ENCODE results near the gene MIGA1.
"Not testable (repeated sequence)": the region's sequence is repeated elsewhere in the genome, so short reads cannot be mapped to it uniquely, and the experiment has no call there.

Gene MIGA1

DNA sequence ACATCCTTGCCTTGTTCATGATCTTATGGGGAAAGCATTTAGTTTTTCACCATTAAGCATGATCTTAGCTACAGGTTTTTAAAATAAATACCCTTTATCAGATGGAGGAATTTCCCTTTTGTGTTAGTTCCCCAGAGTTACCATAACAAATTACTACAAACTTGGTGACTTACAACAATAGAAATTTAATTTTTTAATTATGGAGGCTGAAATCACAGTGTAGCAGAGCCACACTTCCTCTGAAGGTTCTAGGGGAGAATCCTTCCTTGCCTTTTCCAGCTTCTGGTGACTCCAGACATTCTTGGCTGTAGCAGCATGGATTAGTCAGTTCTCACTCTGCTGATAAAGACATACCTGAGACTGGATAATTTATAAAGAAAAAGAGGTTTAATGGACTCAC lies 18.5 kb downstream of the MIGA1 start:
- no peak for FAIRE-seq
- no peak for DNase-seq (ENCODE audit: low spot score)

DNA sequence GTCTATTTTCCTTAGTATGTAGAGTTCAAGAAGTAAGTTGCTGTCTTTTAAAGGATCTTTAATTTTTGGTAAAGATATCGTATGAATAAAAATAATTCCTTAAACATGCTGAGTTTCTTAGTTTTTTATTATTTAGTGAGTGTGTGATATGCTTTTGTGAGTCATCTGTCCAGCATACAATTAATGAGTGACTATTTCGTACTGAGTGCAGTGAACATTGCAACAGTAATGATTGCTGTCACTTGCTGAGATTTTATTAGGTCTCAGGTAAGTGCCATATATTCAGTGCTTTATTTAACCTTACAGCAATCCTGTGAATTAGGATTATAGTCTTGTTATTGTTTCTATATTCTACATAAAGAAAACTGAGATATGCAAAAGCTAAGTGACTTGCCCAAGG lies 22.6 kb downstream of the MIGA1 start:
- FAIRE-seq (no peak), DNase-seq (ENCODE audit: low spot score) (no peak)

DNA sequence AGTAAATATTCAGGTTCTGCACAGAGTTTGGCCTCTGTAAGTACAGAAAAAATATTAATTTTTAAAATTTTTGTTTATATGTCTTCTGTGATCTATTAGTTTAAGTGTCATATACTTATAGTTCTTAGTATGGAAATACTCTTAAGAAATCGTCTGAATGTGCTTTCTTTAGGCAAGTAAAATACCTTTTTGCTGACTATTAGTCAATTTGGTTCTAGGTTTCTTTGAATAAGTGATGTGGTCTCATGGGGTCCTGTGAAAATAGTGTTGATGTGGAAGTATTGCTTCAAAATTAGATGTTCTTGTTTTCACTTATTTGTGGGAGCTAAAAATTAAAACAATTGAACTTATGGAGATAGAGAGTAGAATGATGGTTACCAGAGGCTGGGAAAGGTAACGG lies 23.9 kb downstream of the MIGA1 start:
- FAIRE-seq (no peak), DNase-seq (ENCODE audit: low spot score) (no peak)

DNA sequence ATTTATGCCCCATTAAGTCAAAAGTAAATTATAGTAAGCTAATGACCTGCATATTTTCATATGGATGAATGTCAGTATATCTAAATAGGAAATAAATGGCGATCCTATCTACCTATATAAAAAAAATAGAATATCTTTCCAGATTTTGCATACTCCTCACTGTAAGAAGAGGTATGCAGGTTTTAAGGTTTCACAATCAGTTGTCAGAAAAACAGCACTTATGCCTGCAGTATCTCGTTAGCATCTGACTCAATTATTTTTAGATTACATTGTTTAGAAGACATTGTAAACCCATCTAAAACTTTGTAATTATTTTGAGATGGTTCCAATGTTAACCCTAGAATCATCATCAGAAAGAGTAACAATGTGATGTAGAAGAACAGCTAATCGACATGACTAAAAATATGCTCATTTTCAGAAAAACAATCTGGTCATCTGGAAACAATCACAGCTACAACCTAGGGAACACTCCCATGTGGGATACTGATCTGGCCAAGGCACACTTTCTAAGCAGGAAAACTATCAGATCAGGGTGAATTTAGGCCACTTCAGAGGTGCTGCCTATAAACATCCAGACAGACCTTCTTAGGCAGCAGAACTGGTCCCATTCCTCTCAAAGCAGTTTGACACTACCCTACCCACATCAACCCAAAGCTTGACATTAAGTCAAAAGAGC lies 30.5 kb downstream of the MIGA1 start:
- FAIRE-seq; DNase-seq (ENCODE audit: low spot score): not testable (repeated sequence)

DNA sequence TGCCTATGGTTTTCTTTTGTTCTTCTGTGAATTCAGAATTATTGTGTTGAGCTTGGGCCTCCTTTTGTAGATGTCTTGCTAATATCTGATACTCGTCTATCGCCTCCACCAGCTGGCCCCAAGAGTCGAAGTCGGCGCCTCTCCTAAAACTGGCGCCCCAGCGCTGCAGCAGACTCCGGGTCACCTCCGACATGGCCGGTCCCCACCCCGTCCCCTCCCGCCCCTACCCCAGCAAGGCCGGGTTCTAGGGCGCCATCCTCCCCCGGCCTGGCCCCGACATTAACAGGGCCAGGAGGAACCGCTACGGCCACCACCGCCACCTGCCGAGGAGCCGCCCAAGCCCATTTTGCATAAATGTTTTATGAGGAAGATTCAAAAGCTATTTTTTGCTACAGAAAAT lies 32.1 kb downstream of the MIGA1 start:
- DNase-seq (ENCODE audit: low spot score); FAIRE-seq: not testable (repeated sequence)

DNA sequence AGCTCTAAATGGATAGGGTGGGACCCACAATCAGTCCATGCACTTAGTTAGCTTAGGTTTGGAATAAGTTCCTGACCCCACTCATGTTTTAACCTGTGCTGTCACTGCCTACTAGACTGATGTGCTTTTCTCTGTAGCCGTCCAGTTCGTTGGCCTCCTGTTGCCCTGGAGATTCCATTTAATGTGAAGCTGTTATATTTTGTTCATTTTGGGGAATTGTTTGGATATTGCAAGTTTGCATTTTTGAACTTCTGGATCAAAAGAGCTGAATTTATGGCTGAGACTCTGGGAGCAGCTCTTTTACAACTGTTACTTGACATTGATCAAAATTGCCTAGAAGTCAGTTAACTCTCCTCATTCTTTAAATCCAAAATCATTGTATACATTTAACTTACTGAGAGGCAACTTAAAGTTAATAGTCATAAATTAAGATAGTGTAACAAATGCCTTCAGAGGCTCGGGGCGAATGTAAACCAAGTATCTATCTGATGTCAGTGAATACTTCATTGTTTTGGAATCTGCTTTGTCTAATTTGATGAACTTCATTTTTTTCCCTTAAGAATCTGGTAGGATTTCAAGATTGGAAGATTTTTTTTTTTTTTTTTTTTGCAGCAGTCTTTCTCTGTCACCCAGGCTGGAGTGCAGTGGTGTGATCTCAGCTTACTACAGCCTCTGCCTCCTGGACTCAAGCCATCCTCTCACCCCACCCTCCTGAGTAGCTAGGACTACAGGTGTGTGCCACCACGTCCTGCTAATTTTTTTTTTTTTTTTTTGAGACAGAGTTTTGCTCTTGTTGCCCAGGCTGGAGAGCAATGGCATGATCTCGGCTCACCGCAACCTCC lies 38.1 kb downstream of the MIGA1 start:
- no peak for FAIRE-seq

DNA sequence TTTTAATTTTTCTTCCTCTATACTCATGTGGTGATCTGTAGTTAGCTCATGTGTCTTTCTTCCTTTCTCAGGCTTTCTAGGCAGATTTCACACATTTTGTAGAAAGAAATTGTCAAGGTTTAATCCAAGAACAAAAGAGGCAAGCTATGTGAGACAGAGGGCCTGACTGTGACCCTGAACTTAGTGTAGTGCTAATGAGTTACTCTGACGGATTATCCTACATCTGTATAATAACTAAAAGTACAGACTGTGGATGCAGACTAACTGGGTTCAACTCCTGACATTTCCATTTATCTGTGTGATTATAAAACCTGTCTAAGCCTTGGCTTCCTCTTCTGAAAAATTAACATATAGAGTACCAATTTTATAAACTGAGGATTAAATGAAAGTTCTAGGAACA lies 40.7 kb downstream of the MIGA1 start:
- no peak for DNase-seq (ENCODE audit: low spot score)
- FAIRE-seq, result no peak

More for the DNA sequence above, 38.1 kb downstream of the MIGA1 start:
- DNase-seq (ENCODE audit: low spot score), result no peak

DNA sequence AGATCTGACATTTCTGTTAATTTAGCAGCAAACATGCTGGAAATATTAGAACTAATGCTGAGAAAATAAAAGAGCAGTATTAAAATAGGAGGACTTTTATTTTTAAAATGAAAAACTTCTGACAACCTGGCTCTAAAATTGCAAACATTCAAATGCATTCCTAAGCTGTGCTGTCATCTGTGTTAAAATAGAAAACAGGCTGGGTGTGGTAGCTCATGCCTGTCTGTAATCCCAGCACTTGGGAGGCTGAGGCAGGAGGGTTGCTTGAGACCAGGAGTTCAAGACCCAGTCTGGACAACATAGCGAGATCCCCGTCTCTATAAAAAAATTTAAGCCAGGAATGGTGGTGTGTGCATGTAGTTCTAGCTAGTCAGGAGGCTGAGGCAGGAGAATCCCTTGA lies 44.6 kb downstream of the MIGA1 start:
- no peak for FAIRE-seq
- peak; percentile 17 for DNase-seq (ENCODE audit: low spot score)

DNA sequence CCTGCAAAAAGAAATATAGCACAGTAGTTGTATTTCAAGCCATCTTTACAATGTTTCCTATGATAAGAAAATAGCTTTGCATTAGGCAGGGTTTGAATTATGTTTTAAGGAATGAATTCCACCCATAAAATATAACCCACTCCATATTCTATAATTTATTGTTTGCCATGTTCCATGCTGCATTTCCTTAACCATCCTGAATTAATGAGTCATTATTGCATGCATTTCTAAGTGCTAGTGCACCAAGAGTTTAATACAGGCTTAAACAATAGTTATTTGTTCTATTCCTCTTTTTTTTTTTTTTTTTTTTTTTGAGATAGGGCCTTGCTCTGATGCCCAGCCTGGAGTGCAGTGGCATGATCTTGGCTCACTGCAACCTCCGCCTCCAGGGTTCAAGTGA lies 45.2 kb downstream of the MIGA1 start:
- DNase-seq (ENCODE audit: low spot score), result peak; percentile 4

DNA sequence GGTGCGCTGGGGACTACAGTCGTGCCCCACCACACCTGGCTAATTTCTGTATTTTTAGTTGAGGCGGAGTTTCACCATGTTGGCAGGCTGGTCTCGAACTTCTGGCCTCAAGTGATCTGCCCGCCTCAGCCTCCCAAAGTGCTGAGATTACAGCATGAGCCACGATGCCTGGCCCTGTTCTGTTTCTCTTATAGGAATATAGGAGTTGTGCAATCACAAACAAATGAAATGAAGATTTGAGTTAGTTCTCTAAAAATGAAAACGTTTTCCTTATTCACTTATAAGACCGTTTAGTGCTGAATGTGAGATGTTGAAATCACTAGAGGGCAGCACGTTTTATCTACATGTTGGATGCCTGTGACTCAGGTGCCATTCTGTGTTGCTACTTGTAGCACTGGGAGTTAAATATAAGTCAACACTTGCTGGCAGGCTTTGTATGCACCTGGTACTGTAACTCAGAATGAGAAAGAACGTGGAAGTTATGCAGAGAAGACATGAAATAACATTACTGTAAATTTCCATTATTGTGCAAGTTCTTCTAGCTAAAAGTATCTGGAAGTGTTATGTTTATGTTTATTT lies 45.8 kb downstream of the MIGA1 start:
- no peak for FAIRE-seq
- DNase-seq (ENCODE audit: low spot score), result peak; percentile 23

More for the DNA sequence above, 45.2 kb downstream of the MIGA1 start:
- no peak for FAIRE-seq

DNA sequence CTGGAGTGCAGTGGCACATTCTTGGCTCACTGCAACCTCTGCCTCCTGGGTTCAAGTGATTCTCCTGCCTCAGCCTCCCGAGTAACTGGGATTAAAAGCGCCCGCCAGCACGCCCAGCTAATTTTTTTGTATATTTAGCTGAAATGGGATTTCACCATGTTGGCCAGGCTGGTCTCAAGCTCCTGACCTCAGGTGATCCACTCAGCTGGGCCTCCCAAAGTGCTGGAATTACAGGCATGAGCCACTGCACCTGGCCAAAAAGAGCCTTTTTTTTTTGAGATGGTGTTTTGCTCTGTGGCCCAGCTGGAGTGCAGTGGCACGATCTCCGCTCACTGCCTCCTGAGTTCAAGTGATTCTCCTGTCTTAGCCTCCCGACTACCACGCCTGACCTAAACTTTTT lies 47.4 kb downstream of the MIGA1 start:
- not testable (repeated sequence) for DNase-seq (ENCODE audit: low spot score); FAIRE-seq

DNA sequence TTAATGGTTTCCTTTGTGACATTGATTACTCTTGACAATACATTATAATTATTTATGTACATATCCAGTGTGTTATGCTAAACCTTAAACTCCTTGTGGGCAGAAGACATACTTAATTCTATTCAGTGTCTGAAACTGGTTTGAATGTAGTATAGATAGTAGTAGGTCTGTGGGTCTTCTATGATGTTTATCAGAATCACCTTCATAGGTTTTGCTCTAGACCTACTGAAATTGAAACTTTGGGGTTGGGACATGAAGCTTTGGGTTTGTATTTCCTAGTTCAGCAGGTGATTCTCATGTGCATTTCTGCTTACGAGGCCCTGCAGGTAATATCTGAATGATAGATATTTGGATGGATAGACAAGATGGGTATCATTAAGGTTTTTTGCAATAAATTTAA lies 48.6 kb downstream of the MIGA1 start:
- no peak for DNase-seq (ENCODE audit: low spot score)
- no peak for FAIRE-seq

DNA sequence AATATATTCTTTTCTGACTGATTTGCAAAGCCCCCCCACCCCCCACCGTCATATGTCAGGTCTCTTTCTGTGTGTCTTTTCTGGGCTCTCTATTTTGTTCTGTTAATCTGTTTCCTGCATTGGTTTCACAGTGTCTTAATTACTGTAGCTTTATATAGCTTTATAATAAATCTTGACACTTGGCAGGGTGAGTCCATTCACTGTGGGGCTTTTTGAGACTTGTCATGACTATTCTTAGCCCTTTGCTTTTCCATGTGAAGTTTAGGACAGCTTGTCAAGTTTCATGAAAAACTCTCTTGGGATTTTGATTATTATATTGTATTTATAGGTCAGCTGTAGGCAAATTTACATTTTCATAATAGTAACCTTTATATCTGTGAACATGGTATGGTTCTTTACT lies 50.4 kb downstream of the MIGA1 start:
- FAIRE-seq (no peak), DNase-seq (ENCODE audit: low spot score) (no peak)

DNA sequence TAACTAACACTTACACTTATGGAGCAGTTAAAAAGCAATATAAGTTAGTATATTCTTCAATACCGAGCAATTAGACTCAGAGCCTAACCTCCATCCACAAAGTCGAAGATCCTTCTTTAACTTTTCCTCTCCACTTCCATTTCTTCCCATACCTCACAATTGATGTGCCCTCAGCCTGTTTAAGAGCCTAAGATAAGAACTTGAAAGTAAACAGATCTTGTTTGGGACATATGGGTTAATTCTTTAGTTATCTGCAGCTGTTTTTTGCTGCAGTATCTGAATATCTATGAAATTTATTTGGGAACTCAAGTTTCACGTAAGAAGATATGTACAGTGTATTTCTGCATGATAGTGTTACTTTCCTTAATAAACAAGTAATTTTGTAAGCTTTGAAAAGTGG lies 51.5 kb downstream of the MIGA1 start:
- no peak for FAIRE-seq
- DNase-seq (ENCODE audit: low spot score), result no peak

DNA sequence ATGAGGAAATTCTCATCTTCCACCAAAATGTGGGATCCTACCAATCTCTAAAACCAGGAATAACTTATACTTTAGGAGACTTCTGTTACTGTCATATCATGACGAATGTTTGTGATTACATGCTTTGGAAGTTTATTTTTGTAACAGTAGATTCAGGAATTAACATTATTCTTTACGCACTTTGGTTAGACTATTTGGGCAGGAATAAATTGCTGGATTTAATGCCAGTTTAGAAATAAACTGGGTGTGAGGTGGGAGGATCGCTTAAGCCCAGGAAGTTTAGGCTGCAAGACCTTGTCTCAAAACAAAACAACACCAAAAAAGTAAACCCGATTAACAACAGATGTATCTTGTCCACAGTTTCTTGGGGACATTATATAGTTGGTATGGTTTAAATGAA lies 52.1 kb downstream of the MIGA1 start:
- DNase-seq (ENCODE audit: low spot score) (no peak), FAIRE-seq (no peak)

DNA sequence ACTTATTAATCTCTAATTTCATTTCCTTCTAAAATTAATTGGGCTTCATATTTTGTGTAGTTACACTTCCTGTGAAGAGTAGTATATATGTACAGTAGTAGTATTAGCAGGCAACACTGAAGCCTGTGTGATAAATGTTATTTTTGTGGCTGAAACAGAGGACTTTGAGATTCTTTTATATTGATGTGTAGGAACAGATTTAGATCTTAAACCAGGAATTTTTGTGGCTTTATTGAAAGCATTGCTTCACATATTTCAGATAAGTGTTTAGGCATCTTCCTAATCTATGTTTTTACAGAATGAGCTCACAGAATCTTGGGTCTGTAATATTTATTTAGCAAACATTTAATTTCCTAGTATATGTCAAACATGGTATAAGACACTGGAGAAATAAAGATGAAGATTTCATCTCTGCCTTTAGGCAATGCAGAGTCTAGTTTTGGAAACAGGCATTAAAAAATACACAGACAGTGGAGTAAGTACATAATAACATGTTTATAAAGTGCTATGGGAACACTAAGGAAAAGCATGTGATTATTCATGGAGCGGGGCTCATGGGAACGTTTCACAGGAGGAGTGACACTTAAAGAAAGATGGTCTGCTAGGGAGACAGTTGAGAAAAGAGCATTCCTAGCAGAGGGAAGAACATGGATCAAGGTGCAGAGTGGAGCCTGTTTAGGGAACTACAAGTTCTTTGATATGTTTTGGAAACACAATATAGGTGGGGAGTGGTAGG lies 52.7 kb downstream of the MIGA1 start:
- FAIRE-seq, result no peak
- no peak for DNase-seq (ENCODE audit: low spot score)

DNA sequence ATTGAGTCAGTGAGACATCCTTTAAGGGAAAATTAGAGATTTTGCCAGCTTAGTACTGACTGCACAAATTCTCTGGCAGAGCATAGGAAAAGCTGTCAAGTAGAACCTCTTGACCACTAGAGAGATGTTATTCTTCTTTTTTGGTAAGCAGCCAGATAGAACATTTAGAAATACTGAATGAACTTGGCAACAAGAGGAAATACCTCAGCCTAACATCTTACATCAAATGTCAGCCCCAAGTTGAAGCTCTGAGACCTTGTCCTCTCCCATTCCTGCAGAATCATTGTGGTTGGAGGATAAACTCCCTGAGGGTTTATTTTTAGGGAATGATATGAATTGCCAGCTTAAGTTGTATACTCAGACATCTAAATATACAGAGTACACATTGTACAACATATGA lies 53.5 kb downstream of the MIGA1 start:
- no peak for DNase-seq (ENCODE audit: low spot score)
- no peak for FAIRE-seq

DNA sequence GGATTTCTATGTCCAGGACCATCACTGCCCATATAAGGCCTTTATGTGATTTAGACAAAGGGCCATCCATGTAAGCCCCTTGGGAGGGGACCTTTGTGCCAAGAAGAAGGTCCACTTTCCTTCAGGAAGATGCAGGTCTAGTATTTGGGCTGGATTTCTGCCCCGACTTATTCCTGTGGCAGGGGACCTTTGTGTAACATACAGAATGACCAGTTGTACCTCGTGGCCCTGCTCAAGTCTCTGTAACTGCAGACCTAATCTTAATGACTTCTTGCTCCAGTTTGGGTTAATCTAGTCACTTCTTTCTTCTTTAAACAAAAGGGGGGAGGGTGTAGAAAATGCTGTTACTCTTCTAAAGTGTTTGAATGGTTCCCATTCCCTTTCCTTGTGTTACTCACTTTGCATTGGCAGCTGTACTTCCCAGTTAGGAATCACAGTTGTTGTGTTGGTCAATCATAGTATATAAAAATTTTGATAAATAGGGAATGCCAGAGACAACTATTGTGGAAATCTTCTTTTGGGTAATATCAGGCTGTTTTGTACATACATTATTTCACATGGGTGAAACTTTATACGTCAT lies 54.2 kb downstream of the MIGA1 start:
- no peak for FAIRE-seq
- no peak for DNase-seq (ENCODE audit: low spot score)

DNA sequence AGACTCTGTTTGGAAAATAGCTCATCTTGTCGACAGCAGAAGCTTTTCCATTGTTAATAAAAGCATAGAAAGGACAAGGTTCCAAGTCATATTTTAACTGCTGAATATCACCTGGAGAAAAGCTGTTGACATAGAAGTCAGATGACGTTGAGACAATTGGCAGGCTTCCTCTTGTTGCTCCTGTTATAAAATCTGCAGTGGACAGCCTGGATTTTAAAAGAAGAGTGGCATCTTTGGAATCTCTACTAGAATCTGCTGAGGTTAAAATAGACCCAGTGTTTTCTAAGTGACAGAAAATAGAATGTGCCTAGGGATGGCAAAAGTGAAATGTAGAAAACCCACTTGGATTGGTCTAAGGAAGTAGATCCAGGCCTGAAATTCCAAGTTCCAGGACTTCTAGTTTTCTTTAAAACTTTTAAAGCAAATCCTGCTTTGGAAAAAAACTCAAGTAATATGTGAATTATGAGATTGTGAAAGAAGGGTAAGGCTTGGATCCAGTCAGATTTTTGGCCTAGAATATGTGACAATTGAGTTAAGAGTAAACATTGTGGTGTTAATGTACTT lies 55.4 kb downstream of the MIGA1 start:
- FAIRE-seq (no peak), DNase-seq (ENCODE audit: low spot score) (no peak)

DNA sequence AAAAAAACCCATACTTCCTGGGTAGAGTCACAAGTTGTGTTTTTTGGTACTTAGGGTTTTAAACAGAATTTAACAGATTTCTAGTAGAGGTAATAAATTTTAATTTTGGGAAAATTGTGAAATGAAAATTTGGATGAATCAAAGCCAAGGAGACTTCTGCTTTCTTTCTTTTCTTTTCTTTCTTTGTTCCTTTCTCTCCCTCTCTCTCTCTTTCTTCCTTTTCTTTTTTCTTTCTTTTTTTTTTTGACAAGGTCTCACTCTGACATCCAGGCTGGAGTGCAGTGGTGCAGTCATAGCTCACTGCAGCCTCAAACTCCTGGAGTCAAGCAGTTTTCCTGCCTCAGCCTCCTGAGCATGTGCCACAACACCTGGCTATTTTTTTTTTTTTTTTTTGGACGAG lies 62.1 kb downstream of the MIGA1 start:
- DNase-seq (ENCODE audit: low spot score) (no peak), FAIRE-seq (no peak)

DNA sequence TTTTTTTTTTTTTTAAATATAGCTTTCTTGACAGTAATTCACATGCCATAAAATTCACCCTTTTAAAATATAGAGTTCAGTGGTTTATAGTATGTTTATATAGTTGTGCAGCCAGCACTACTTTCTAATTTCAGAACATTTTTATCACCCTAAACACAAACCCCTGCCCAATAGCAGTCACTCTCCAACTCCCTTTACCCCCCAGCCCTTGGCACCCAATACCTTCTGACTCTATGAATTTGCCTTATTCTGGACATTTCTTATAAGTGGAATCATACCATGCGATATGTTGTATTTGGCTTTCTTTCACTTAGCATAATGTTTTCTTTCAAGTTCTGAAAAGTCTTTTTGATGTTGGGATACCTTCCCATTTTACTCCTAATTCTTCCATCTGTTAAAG lies 66.5 kb downstream of the MIGA1 start:
- FAIRE-seq, result no peak

More for the DNA sequence above, 66.5 kb downstream of the MIGA1 start:
- no peak for DNase-seq (ENCODE audit: low spot score)
